ENCODE data around the gene MTTP.

DNA sequence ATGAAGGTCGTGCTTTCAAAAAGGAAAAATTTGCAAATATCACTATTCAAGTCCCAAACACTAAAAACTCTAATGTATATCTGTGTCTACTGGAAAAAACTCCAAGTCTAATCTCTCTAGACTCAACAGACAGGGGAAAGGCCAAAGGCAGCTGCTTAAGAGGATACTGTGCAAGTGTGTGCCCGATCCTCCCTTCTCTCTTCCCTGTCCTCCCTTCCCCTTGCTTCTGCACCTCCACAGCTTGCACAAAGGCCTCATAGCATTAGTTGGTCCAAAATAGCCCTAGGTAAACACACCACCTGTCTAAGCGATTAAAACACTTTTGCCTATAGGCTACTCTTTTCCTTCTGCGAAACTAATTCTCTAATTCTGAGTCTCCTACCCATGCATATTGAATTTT, 72.4 kb downstream of the MTTP start:
- TF ChIP-seq EZH2 (IDR thresholded peaks at IDR 0.05; ENCODE audit: low read length, missing control alignments), result no peak
- TF ChIP-seq, protein P1, sequence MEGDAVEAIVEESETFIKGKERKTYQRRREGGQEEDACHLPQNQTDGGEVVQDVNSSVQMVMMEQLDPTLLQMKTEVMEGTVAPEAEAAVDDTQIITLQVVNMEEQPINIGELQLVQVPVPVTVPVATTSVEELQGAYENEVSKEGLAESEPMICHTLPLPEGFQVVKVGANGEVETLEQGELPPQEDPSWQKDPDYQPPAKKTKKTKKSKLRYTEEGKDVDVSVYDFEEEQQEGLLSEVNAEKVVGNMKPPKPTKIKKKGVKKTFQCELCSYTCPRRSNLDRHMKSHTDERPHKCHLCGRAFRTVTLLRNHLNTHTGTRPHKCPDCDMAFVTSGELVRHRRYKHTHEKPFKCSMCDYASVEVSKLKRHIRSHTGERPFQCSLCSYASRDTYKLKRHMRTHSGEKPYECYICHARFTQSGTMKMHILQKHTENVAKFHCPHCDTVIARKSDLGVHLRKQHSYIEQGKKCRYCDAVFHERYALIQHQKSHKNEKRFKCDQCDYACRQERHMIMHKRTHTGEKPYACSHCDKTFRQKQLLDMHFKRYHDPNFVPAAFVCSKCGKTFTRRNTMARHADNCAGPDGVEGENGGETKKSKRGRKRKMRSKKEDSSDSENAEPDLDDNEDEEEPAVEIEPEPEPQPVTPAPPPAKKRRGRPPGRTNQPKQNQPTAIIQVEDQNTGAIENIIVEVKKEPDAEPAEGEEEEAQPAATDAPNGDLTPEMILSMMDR (conservative IDR thresholded peaks at IDR 0.05 in 1 of 2, IDR thresholded peaks at IDR 0.05 in 1 of 2; ENCODE audit: low read depth in 1 of 2, low read length in 2 of 2), result no peak
